Esophagus muscularis mucosa (tissue), 4 donors: ENCODE measurements around the gene SRSF2. TPM values are rescaled to one million over a fixed set of nuclear protein-coding genes. Genes with fewer than 3 reads are reported as not detected.
A peak's percentile ranks its signal among the peaks of the same experiment; 100 is the strongest.
"Not testable (repeated sequence)": the region's sequence is repeated elsewhere in the genome, so short reads cannot be mapped to it uniquely, and the experiment has no call there.

ENCODE experiments used
- DNase-seq: peaks from one replicate; pipeline ENCODE4 v3.0.0-alpha.2; 2017; ENCODE audit errors: extremely low spot score
- H3K27ac ChIP-seq, 4 donors: fragments of 200-600 bp; sonication (generic); replicated peaks in 1 of 4; 1 replicate in 3 of 4; 2 replicates in 1 of 4; pipeline ENCODE4 v1.5.1; 2016 to 2019; ENCODE audit warnings: mild to moderate bottlenecking in 1 of 4
- H3K27me3 ChIP-seq, 4 donors: fragments of 200-600 bp; sonication (generic); one replicate each; pipeline versions ENCODE4 v1.5.1 to v1.6.0; 2016 to 2019
- H3K36me3 ChIP-seq, 4 donors: fragments of 200-600 bp; sonication (generic); one replicate each; pipeline ENCODE4 v1.5.1; 2016 to 2019
- H3K4me1 ChIP-seq, 4 donors: fragments of 200-600 bp; sonication (generic); one replicate each; pipeline ENCODE4 v1.5.1; 2016 to 2019
- H3K4me3 ChIP-seq, 4 donors: fragments of 200-600 bp; sonication (generic); 1 replicate in 2 of 4; 2 replicates in 2 of 4; pipeline ENCODE4 v1.5.1; 2016 to 2019; ENCODE audit warnings: mild to moderate bottlenecking in 4 of 4, moderate library complexity in 1 of 4
- H3K9me3 ChIP-seq, 4 donors: fragments of 200-600 bp; sonication (generic); 1 replicate in 3 of 4; 2 replicates in 1 of 4; pipeline ENCODE4 v1.5.1; 2016 to 2019
- CTCF ChIP-seq, 3 experiments: fragments of 200-600 bp in 2 of 3; fragments of 450-650 bp in 1 of 3; sonication (generic) in 2 of 3; IDR thresholded peaks; one replicate each; pipeline ENCODE4 v1.5.1; 2017 to 2019; ENCODE audit warnings: antibody characterized with exemption in 3 of 3, mild to moderate bottlenecking in 2 of 3, moderate library complexity in 1 of 3
- EP300 ChIP-seq: sonication (generic); formaldehyde crosslinking; IDR thresholded peaks from one replicate; pipeline ENCODE4 v1.6.1; 2017; ENCODE audit warnings: antibody characterized with exemption
- POLR2A ChIP-seq: fragments of 450-650 bp; IDR thresholded peaks from one replicate; pipeline ENCODE4 v1.6.1; 2017; ENCODE audit warnings: antibody characterized with exemption, moderate library complexity, mild to moderate bottlenecking, low read depth
- POLR2AphosphoS5 ChIP-seq, 2 donors: sonication (generic); formaldehyde crosslinking; IDR thresholded peaks; one replicate each; pipeline ENCODE4 v1.6.1; 2017; ENCODE audit warnings: antibody characterized with exemption in 2 of 2
- WGBS: methylation state at CpG from one replicate; pipeline ENCODE4 v1.1.5; 2018; 5-methylcytosine and 5-hydroxymethylcytosine counted together
- intact Hi-C: fragments of 100-400 bp; cut with DNase I; formaldehyde crosslinking; loops from one replicate; pipeline ENCODE4 v1.15.1; 2023
- total RNA-seq, 4 donors: library from RNA; depleted of rRNA; stranded (reverse); fragments of >200 nt; gene quantifications; one replicate each; pipeline versions ENCODE4 v1.1.0 to v1.2.1, GENCODE V29; 2016

SRSF2 gene
- total RNA-seq, 4 donors from 2014 or later: 133 to 173 (median 157) TPM

- Histone ChIP-seq H3K27me3 (no peaks in the 10 kb centered on the region), H3K4me1 (peaks cover 56 to 78% (median 75%) of the 10 kb centered on the region in 4 donors), H3K36me3 (peaks cover 20 to 68% (median 49%) of the 10 kb centered on the region in 4 donors), H3K4me3 (peak overlapping the region in 1 of 4 donors; percentile 92), H3K27ac (peak overlapping the region in 2 of 4 donors; percentile 99 to 100), H3K9me3 (no peaks in the 10 kb centered on the region)
- 64% methylated on average over 1 of the region's 1 CpG for WGBS
- TF ChIP-seq POLR2A (no peak), EP300 (no peak), CTCF (IDR thresholded peaks at IDR 0.05) (no peak), POLR2AphosphoS5 (IDR thresholded peaks at IDR 0.05) (no peak)
- intact Hi-C loops: no loop called here
- DNase-seq: no peak
These were observed 3.5 kb downstream of the SRSF2 start for GRCh38 chr17:76733618-76733957.

GRCh38 chr17:76732734-76733617 is 4.2 kb downstream of the SRSF2 start:
- H3K27me3 ChIP-seq: no peaks in the 10 kb centered on the region
- DNase-seq: no peak
- peaks cover 20 to 68% (median 49%) of the 10 kb centered on the region in 4 donors for H3K36me3 ChIP-seq
- 63% methylated on average over 3 of the region's 3 CpGs for WGBS
- no peak overlapping the region for H3K4me3 ChIP-seq
- peak overlapping the region in 2 of 4 donors; percentile 99 to 100 for H3K27ac ChIP-seq
- peaks cover 55 to 81% (median 76%) of the 10 kb centered on the region in 4 donors for H3K4me1 ChIP-seq
- intact Hi-C loops: no loop called here
- no peak for TF ChIP-seq POLR2A
- TF ChIP-seq CTCF (IDR thresholded peaks at IDR 0.05): no peak
- TF ChIP-seq EP300: no peak
- TF ChIP-seq POLR2AphosphoS5 (IDR thresholded peaks at IDR 0.05): peak in 1 of 2 donors; percentile 12
- H3K9me3 ChIP-seq: no peaks in the 10 kb centered on the region

GRCh38 chr17:76731800-76732733 is 5.1 kb downstream of the SRSF2 start:
- DNase-seq, H3K9me3 ChIP-seq, H3K4me3 ChIP-seq, intact Hi-C loops, H3K27me3 ChIP-seq: not testable (repeated sequence)
- 84% methylated on average over 13 of the region's 13 CpGs for WGBS
- Histone ChIP-seq H3K27ac (peak overlapping the region in 3 of 4 donors; percentile 2 to 100 (median 99)), H3K36me3 (peaks cover 20 to 68% (median 49%) of the 10 kb centered on the region in 4 donors), H3K4me1 (peaks cover 63 to 89% (median 85%) of the 10 kb centered on the region in 4 donors)

GRCh38 chr17:76727745-76728456 is 9.2 kb downstream of the SRSF2 start:
- WGBS: 66% methylated on average over 18 of the region's 18 CpGs
- peak overlapping the region; percentile 76 to 95 (median 82) for H3K4me3 ChIP-seq
- H3K9me3 ChIP-seq: no peaks in the 10 kb centered on the region
- TF ChIP-seq POLR2AphosphoS5 (IDR thresholded peaks at IDR 0.05): no peak
- TF ChIP-seq CTCF (IDR thresholded peaks at IDR 0.05): no peak
- TF ChIP-seq EP300: no peak
- no peak for TF ChIP-seq POLR2A
- no peaks in the 10 kb centered on the region for H3K27me3 ChIP-seq
- H3K27ac ChIP-seq: peak overlapping the region; percentile 98 to 100 (median 100)
- peaks cover 60 to 85% (median 82%) of the 10 kb centered on the region in 4 donors for H3K4me1 ChIP-seq
- intact Hi-C loops: no loop called here
- H3K36me3 ChIP-seq: peaks cover 22 to 56% (median 45%) of the 10 kb centered on the region in 4 donors
- DNase-seq: no peak
